ENCODE data around the gene KSR2. TPM values are rescaled to one million over a fixed set of nuclear protein-coding genes. Genes with fewer than 3 reads are reported as not detected.

Gene KSR2
- total RNA-seq, 1 experiment from 2014 or later, result 2.0 TPM

DNA sequence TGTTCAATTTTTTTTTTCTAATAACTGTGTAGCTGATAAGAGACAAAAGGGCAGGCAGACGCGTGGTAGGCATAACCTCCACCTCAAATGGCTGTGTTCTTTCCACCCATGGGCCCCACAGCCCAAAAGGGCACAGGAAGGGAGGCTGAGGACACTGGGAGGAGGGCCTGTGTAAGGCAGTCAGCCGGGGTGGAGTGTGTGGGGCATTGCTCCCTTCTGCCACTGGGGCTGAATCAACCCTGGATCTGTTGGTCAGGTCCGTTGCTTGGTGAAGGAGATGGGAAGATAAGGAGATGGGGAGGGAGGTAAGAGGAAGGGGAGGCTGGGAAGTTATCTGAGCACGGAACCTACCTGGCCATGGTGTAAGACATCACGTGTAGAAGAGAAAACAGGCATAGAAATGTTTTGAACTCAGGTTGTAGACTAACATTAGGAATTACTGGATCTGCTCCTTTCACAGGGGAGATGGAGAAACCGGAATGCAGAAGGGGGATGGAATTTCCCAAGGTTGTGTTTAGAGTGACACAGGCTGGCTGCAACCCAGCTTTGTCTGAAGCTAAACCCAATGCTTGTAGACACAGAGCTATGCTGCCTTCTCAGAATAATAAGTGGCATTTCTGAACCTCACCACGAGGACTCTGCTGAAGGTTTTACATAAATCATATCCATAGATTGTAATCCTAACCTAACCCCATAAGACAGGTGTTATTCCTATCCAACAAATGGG, 468.9 kb downstream of the KSR2 start:
- no peaks in the 10 kb centered on the region for H3K79me2 ChIP-seq (ENCODE audit: low read depth)
- no peaks in the 10 kb centered on the region for H3F3A ChIP-seq (ENCODE audit: insufficient read depth, low read depth)
- no peaks in the 10 kb centered on the region for H3K9me2 ChIP-seq (ENCODE audit: insufficient read depth)
- H3K4me3 ChIP-seq, result no peak overlapping the region
- no peaks in the 10 kb centered on the region for H3K9me3 ChIP-seq (ENCODE audit: insufficient read depth, low read depth)
- ChIA-PET CTCF (no interaction called here), POLR2A (ENCODE audit: unreplicated experiment) (no interaction called here)
- H3K4me2 ChIP-seq, result no peak overlapping the region
- no peak overlapping the region for H3K27ac ChIP-seq
- intact Hi-C loops (cut with micrococcal nuclease; ENCODE audit: unreplicated experiment), result no loop called here
- no peak for DNase-seq
- TF ChIP-seq CTCF (conservative IDR thresholded peaks at IDR 0.05), result no peak
- TF ChIP-seq EZH2 (IDR thresholded peaks at IDR 0.05; ENCODE audit: low read depth), result no peak
- H4K20me1 ChIP-seq (ENCODE audit: insufficient read depth), result no peaks in the 10 kb centered on the region
- peaks cover 11% of the 10 kb centered on the region for H3K27me3 ChIP-seq (ENCODE audit: insufficient read depth, low read depth)
- no peaks in the 10 kb centered on the region for H3K36me3 ChIP-seq (ENCODE audit: low read depth)
- H3K4me1 ChIP-seq (replicated peaks; ENCODE audit: insufficient read depth), result no peaks in the 10 kb centered on the region
- H2AFZ ChIP-seq, result no peak overlapping the region
- no TSS peak for BruUV-seq (replicated peaks)

- ChIA-PET CTCF (no interaction called here), POLR2A (ENCODE audit: unreplicated experiment) (no interaction called here)
- H2AFZ ChIP-seq, result no peak overlapping the region
- H3K27me3 ChIP-seq (ENCODE audit: insufficient read depth, low read depth), result peaks cover 11% of the 10 kb centered on the region
- no peaks in the 10 kb centered on the region for H3F3A ChIP-seq (ENCODE audit: insufficient read depth, low read depth)
- intact Hi-C loops (cut with micrococcal nuclease; ENCODE audit: unreplicated experiment), result no loop called here
- H3K9me2 ChIP-seq (ENCODE audit: insufficient read depth), result no peaks in the 10 kb centered on the region
- BruUV-seq (replicated peaks), result no TSS peak
- H3K9me3 ChIP-seq (ENCODE audit: insufficient read depth, low read depth), result no peaks in the 10 kb centered on the region
- H4K20me1 ChIP-seq (ENCODE audit: insufficient read depth), result no peaks in the 10 kb centered on the region
- H3K4me2 ChIP-seq, result no peak overlapping the region
- H3K79me2 ChIP-seq (ENCODE audit: low read depth), result no peaks in the 10 kb centered on the region
- no peaks in the 10 kb centered on the region for H3K36me3 ChIP-seq (ENCODE audit: low read depth)
- H3K27ac ChIP-seq, result no peak overlapping the region
- DNase-seq, result no peak
- no peak overlapping the region for H3K4me3 ChIP-seq
- H3K4me1 ChIP-seq (replicated peaks; ENCODE audit: insufficient read depth), result no peaks in the 10 kb centered on the region
- TF ChIP-seq CTCF (conservative IDR thresholded peaks at IDR 0.05), result no peak
- TF ChIP-seq EZH2 (IDR thresholded peaks at IDR 0.05; ENCODE audit: low read depth), result no peak
These were observed 469.9 kb downstream of the KSR2 start for GRCh38 chr12:117498880-117499279.

DNA sequence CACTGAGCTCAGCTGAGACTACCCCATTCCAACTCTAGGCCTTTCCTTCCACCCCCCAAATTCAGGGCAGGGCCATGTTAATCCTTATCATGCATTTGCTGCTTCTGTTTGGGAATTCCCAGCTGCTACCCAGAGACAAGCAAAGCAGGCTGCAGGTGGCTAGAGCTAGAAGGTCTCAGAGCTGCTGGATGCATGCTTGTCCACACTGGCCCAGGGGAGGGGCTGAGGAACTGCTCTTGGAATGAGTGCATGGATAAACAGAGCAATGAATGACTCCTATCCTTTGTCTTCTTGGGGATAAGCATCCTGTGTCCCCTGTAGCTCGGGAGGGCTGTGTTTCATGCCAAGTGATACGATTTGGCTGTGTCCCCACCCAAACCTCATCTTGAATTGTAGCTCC, 470.5 kb downstream of the KSR2 start:
- no peak overlapping the region for H3K4me3 ChIP-seq
- DNase-seq, result no peak
- no peak overlapping the region for H2AFZ ChIP-seq
- TF ChIP-seq EZH2 (IDR thresholded peaks at IDR 0.05; ENCODE audit: low read depth), result no peak
- TF ChIP-seq CTCF (conservative IDR thresholded peaks at IDR 0.05), result no peak
- ChIA-PET POLR2A (ENCODE audit: unreplicated experiment) (interaction anchor here (0.7 kb wide), 1 partner anchor 270 kb away, joined by 3 read pairs; no protein-coding TSS in a partner anchor), CTCF (no interaction called here)
- no peaks in the 10 kb centered on the region for H3K4me1 ChIP-seq (replicated peaks; ENCODE audit: insufficient read depth)
- H3K9me3 ChIP-seq (ENCODE audit: insufficient read depth, low read depth), result no peaks in the 10 kb centered on the region
- intact Hi-C loops (cut with micrococcal nuclease; ENCODE audit: unreplicated experiment), result no loop called here
- H3K4me2 ChIP-seq, result no peak overlapping the region
- peaks cover 11% of the 10 kb centered on the region for H3K27me3 ChIP-seq (ENCODE audit: insufficient read depth, low read depth)
- H3F3A ChIP-seq (ENCODE audit: insufficient read depth, low read depth), result no peaks in the 10 kb centered on the region
- BruUV-seq (replicated peaks), result no TSS peak
- no peaks in the 10 kb centered on the region for H3K9me2 ChIP-seq (ENCODE audit: insufficient read depth)
- H3K27ac ChIP-seq, result no peak overlapping the region
- no peaks in the 10 kb centered on the region for H3K79me2 ChIP-seq (ENCODE audit: low read depth)
- no peaks in the 10 kb centered on the region for H3K36me3 ChIP-seq (ENCODE audit: low read depth)
- H4K20me1 ChIP-seq (ENCODE audit: insufficient read depth), result no peaks in the 10 kb centered on the region
